Femur (tissue), 1 donor: ENCODE results near the gene PAX7.
"Not testable (repeated sequence)": the region's sequence is repeated elsewhere in the genome, so short reads cannot be mapped to it uniquely, and the experiment has no call there.

Experiments
- DNase-seq: peaks from one replicate; pipeline ENCODE4 v3.0.0-alpha.2; 2017

Gene PAX7

DNA sequence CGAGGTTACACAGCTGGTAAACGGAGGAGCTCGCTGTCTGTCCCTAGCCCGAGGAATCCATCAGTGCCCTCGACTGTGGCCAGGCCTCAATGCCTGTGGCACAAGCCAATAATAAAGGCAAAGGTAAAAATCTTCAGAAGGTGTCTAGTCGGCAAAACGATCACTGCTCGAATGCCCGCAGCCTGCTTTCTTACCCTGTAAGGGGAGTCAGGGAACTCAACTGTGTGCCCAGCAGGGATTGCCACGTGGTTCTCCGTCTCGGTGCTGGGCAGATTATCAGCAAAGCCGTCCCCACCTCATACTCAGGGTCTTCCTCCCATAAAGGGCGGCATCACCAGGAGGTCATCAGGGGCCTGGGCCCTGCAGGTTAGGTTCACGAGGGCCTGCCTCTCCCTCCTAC is 103.4 kb downstream of the PAX7 start:
- no peak for DNase-seq

DNA sequence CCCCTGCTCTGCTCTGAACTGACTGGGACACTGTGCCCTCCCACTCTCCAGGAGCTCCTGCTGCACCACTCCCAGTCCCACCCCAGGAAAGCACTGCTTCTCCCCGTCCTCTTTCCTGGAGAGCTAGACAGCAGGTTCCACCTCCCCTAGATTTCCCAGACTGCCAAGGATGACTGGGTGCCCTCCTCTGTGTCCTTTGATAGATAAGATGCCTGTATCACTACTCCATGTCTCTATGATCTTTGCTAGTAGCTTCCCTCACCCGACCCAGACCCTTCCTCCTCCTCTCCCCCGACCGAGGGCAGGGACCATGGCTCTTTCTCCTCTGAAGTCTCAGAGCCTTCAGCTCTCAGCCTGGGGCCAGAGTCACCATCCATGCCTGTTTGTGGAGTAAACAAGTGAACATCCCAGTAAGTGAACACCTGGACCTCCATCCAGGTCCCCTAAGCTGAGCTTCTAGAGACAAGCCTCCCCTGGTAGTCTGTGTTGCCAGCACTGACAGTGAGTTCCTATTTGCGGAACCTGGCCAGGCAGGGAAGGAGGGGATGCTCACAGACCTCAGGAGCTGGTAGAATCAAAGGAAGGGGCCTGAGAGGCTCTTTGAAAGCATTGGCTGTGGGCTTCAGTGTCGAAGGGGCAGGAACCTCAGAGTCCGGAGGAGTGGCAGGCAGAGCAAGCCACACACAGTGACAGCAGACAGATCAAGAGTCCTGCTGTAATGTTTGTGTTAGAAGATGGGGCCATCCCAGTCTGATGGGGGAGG is 104.0 kb downstream of the PAX7 start:
- DNase-seq: no peak

DNA sequence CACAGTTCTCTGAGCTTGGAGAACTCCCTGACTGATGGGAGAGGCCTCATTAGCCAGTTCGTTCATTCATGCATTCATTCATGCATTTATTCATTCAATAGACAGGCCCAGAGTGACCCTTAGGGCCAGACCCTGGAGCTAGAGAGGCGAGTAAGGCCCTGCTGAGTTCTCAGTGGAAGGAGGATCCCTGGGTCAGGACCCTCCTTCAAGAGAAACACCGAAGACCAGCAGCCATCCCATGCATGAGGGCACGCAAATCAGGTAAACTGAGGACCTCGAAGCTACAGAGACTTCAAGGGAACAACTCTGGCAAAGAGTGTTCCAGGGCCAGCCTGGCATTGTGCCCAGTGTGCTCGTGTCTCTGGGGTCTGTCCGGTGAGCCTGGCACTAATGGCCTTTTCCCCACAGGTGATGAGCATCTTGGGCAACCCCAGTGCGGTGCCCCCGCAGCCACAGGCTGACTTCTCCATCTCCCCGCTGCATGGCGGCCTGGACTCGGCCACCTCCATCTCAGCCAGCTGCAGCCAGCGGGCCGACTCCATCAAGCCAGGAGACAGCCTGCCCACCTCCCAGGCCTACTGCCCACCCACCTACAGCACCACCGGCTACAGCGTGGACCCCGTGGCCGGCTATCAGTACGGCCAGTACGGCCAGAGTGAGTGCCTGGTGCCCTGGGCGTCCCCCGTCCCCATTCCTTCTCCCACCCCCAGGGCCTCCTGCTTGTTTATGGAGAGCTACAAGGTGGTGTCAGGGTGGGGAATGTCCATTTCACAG is 104.8 kb downstream of the PAX7 start:
- no peak for DNase-seq

DNA sequence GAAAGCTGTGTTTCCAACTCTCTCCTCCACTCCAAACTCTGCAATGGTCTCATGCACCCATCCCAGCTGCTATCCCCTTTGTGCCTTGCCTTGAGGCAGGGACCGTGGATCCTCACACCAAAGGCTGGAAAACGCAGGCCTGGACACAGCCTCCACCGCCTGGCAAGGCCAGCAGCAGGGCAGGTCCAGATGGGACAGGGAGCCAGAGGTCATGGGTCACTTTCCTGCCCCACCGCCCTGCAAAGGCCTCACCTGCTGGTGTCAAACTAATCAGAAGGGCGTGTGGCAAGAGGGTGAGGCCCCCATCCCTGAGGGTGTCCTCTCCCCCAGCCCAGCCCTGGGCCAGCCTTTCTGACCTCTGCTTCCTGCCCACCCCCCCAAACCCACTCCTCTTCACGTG is 106.3 kb downstream of the PAX7 start:
- DNase-seq: no peak

DNA sequence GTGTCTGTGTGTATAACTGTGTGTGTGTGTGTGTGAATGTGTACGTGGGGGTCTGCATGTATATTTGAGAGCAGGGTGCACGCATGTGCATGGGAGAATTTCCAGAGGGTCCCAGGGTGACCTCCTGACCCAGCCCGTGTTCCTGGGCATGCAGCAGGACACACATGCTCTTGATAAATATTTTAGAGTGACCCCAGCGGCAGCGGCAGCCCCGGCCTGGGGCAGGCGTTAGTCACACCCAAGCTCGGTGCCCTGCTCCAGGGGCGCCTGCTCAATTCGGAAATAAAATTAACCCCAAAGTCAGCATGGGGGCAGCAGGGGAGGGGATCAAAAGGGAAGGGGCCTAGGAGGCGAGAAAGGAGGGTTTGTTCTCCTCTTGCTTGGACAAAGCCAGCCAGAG is 107.5 kb downstream of the PAX7 start:
- DNase-seq: no peak

DNA sequence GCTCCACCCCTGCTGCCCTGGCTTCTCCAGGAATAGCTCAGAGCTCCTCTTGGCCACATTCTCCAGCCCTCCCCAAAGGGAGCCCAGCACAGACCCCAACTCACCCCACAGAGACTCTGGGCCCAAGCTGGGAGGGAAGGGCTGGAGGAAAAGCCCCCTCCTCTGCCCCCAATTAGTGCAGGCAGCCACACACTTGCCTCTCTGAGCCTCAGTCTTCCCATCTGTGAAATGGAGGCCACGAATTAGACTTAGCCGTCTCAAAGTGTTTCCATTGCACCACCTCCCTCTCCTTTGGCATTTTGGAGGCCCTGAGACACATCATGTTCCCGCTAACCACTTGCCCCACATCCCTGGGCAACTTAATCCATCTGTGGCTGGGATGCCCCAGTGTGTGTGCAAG is 108.0 kb downstream of the PAX7 start:
- DNase-seq: no peak

DNA sequence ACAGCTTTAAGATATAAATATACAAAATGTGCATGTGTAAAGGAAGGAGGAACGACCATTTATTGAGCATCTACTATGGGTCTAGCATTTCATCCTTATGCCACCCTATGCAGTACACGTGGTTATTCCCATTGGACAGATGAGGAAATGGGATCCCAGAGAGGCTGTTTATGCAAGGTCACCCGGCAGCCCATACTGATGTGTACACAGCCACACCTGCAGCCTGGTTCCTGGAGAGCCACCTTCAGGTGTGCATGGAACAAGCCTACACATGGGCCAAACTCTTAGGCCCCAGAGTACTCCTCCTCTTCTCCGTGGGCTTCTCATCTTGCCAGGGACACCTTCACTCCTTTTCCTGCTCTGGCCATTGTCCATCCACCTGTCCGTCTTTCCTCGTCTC is 108.8 kb downstream of the PAX7 start:
- no peak for DNase-seq

DNA sequence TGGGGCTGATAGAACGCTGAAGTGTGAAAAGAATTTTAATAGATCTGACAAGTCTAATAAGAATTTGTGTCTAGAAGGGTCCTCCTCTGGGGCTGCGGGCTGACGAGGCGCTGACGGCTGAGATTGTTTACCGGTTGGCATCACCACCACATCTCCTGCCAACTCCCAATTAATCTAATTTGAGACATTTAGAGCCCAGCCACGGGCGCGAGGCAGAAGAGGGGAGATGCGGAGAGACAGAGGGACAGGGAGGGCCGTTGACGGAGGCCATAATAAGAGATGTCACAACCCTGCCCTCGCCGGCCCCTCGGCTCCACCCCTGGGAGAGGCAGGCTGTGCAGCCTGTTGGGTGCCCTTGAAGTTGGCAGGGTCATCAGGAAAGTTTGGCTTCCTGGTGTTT is 109.3 kb downstream of the PAX7 start:
- no peak for DNase-seq

DNA sequence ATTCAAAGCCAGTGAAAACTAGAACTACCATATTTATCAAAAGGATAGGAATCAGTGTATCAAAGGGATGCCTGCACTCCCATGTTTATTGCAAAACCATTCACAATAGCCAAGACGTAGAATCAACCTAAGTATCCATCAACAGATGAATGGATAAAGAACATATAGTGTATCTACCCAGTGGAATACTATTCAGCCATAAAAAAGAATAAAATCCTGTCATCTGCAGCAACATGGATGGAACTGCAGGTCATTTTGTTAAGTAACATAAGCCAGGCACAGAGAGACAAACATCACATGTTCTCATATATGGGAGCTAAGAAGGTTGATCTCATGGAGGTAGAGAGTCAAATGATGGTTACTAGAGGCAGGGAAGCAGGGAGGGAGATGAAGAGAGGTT is 110.0 kb downstream of the PAX7 start:
- no peak for DNase-seq

DNA sequence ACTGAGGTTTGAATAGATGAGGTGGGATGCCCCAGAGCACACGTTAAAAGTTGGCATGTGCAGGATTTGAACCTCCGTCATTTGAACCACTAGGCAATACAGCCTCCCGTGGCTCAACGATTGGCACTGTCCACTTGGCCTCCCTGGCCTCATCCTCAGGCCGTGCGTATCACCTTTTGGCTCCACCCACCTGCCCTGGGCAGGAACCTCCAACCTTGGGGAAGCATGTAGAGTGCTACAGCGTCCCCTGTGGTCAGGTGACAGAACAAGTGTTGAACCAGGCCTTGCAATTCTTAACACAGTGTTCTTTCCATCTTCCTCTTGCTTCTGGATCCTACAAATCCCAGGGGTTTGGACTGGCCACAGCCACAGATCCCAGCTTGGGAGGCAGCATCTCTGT is 112.6 kb downstream of the PAX7 start:
- no peak for DNase-seq

DNA sequence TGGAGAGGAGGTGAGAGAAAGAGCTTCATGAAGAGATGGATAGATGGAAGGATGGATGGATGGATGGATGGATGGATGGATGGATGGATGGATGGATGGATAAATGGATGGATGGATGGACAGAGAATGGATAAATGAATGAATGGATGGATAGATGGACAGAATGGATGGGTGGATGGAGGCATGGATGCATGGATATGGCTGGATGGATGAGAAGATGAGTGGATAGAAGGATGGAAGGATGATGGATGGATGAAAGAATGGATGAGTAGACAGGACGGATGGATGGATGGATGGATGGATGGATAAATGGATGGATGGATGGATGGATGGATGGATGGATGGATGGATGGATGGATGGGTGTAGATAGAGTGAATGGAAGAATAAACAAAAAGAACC is 113.7 kb downstream of the PAX7 start:
- not testable (repeated sequence) for DNase-seq

DNA sequence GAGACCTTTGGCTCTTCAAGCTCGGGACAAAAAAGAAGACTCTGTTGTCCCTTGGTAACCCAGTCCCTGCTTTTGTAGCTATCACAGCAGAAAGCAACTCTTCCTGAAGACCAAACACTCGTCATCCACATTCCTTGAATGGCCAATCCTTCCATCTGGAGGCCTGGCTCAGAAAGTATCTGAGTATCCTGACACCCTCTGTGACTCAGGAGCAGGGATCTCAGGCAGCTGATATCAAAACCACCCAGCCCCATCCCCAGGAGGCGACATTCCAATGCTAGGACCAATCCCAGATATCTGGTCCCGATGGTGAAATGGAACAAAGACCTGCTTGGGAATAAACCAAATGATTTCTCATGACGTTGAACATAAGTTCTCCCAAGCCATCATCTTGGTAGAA is 116.3 kb downstream of the PAX7 start:
- no peak for DNase-seq

DNA sequence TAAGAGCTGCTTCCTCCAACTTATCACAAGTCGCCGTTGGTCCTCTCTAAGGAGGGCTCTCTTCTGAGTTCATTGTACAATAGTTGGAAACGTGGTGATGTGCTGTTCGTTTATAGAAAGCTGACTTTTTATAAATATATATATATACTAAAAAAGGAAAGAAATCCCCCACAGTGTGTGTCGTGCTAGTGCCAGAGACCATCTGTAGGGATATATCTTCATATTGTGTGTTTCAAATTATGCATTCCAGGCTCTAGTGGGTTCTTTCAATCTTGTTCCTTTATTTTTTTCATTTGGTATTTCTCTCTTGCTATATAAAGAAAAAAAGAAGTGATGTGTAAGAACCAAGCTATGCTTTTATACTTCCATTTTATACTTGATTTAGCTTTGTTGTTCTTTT is 117.0 kb downstream of the PAX7 start:
- no peak for DNase-seq

DNA sequence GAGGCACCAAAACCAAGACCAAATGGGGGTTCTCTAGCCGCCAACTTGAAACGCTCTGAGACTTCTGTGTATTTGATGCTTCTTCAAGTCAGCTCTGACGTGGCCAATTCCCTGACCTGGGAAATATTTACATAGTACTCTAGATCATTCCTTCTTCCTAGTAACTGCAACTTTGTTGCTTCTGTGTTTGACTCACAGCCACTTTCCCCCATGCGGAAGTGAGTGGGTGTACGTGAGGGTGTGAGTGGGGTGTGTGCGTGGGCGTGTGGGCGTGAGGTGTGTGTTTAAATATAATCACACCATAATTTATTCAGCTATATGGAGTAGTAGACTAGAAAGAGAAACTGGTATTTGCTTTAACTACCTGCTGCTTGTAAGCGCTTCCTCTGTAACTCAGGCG is 117.8 kb downstream of the PAX7 start:
- no peak for DNase-seq

DNA sequence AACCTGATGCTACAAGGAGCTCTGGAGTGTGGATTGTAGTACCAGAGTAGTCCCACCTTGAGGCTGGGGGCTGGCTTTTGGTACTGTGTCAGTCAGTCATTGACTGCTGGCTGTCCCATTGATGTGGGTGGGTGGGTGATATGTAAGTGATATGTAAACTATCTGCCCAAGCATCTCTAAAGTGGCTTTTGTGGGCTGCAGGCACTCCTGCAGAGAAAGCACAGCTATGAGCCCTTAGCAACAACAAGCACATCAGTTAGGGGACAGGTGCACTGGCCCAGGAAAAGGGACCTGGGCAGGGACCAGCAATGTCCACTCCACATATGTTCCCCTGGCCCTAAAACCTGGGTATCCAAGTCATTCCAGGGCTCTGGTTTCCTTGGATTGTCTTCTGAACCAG is 118.9 kb downstream of the PAX7 start:
- DNase-seq: no peak

DNA sequence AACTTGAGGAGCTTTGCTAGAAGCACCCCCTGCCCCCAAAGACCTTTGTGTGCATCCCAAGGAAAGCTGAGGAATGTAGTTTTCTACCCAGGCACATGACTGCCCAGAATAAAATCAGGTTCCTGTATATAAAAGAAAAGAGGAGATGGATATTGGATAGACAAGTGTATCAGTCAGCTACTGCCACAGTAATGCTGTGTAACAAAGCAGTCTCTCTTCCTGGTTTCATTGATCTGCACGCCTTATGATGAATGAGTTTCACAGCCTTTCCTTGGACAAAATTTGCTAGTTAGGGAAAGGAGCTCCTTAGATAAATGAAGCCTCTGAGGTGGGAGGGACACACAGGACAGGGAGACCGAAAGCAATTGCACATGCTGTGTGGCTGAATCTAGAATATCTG is 120.0 kb downstream of the PAX7 start:
- DNase-seq: no peak

DNA sequence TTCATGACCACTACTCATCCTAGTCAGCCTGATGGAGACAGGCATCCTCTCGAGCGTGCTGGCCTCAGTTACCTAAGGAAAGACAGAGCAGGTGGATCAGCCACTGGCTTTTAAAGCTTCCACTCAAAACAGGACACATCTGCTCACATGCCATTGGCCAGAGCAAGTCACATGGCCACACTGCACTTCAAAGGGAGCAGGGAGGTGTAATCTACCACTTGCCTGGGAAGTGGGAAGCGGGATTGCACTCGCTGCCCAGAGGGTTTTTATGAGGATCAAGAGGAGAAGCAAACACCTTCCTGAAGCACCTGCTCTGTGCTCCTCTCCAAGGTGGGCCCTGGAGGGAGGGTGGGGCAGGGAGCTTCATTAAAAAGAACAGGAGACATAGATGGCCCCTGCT is 120.8 kb downstream of the PAX7 start:
- DNase-seq: no peak

DNA sequence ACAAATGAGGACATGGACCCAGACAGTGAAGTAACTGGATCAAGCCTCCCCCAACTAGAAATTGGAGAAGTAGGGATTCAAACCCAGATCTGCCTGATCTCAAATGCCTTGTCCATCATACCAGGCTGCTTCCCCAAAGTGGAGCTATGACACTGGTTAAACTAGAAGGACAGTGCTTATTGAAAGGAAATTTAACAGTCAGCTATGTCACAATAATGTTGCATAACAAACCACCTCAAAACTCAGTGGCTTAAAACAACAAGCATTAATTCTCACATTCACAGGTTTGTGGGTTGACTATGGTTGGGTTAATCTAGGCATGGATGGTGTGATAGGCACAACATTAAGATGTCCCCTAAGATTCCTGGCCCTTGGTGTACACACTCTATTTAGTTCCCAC is 121.8 kb downstream of the PAX7 start:
- DNase-seq: no peak

DNA sequence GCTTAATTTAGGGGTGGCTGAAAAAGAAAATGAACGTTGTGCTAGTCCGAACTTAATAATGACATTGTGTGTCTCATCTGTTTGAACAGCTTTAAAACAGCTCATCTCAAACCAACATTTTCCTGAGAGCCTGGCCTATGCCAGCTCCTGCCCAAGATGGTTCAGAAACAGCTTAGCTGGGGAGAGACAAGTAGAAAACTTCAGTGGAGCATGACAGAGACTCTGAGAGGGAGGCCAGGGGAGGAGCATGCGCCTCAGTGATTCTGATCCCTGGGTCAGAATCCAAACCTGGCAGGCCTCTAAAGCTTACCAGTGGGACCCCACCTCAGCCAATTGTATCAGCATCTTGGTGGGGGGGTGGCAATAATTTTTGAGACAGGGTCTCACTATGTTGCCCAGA is 129.5 kb downstream of the PAX7 start:
- DNase-seq: no peak

DNA sequence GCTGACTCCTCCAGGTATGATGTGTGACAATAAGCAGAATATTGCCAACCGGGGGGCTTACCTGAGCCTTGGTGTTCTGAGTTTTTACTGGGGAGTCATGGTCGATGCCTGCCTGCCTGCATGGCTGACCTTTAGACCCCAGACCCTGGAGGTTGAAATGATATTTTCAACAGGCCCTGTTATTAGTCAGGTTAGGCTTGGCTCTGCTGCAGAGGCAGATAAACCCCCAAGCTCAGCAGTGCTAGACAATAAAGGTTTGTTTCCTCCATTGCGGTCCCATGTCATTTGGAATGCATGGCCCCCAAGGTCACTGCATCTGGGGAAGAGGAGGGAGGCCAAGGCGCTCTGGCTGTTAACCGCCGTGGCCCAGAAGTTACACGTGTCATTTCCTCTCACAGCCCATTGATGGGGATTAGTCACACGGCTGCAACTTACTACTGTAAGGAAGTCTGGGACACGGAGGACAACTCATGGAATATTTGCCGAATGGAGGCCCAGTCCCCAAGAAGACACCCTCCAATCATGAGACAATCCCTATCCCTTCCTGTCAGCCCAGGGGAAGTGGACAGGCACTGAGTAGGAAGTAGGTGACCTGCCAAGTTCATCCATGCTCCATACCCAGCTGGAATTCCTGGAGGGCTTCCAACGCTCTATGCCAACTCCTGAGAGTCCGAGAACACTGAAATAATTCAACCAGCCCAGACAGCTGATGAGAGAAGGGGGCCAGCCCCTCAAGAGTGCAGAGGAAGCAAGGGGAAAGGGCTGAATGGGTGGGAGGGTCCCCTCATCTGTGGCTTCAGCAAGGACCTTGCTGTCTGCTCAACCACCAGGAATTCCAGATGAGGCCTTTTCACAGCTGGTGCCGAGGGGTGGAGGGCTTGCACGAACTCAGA is 131.5 kb downstream of the PAX7 start:
- DNase-seq: peak; percentile 68

DNA sequence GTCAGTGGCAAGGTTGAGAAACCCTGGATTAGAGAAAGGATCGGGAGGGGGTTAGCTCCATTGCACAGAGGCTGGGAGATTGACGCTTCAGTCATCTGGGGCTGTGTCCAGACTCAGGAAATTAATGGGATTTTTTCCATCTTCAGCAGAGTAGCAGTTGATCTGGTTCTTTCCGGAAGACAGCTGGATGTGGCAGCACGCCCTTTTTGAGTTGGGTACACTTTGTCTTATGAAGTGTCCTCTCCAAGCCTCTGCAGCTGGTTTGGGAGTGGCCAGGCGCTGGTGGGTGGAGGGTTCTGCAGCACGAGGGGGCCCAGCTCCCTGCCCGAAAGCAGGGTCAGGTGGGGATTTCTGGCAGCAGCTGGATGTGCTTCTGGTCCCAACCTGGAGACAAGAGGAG is 133.7 kb downstream of the PAX7 start:
- DNase-seq: peak; percentile 65

DNA sequence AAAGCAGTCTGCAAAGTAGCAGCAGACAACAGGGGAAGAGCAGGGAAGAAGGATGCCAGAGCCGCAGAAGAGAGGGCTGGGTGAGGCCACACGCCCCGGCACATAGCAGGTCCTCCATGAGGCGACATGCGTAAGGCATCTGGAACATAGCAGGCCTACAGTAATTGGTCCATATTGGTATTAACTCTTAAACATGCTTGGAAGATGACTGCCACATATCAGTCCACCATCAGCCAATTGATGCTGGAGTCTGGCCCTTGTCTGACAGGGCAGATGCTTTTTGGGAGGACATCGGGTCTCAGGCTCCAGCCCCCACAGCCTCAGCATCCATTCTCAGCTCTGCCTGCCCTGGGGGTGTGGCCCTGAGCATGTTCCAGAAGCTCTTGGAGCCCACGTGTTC is 135.1 kb downstream of the PAX7 start:
- no peak for DNase-seq

DNA sequence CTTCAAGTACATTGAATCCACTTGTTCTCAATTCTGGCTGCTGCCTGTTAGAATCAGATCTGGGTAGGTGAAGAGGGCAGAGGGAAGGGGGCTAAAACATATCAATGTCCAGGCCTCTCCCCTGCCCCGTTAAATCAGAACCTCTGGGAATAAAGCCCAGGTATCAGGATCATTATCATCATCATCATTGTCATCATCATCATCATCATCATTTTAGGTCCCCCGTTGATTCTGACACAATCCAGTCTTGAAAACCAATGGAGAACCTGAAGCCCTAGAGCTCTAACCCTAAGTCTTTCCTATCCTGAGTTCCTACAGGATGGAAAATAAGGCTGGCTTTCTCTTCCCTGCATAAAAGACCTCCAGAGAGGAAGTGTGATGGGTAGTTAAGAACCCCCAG is 135.7 kb downstream of the PAX7 start:
- no peak for DNase-seq

DNA sequence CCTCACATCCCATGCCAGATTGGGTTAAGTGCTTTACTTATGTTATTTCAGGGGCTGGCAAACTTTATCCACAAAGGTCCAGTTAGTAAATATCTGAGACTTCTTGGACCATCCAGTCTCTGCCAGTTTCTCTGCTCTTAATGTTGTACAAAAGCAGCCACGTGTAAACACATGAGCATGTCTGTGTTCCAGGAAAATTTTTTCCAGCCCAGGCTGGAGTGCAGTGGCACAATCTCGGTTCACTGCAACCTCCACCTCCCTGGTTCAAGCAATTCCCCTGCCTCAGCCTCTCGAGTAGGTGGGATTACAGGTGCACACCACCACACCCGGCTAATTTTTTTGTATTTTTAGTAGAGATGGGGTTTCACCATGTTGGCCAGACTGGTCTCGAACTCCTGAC is 136.9 kb downstream of the PAX7 start:
- DNase-seq: not testable (repeated sequence)
